HG02970 (cell line): Measurements from ENCODE around the gene PRCC.

Experiments used
- ATAC-seq: cut with Tn5 transposase; IDR thresholded peaks from one replicate; pipeline ENCODE4 v1.9.1; 2021; ENCODE audit warnings: mild to moderate bottlenecking, moderate library complexity, moderate number of reproducible peaks; ENCODE audit not compliant: unreplicated experiment, low FRiP score

Gene PRCC

GRCh38 chr1:156811168-156811567, 43.8 kb downstream of the PRCC start:
- no peak for ATAC-seq

GRCh38 chr1:156812293-156812990, 45.1 kb downstream of the PRCC start:
- ATAC-seq, result no peak

GRCh38 chr1:156813298-156813697, 46.0 kb downstream of the PRCC start:
- no peak for ATAC-seq

- ATAC-seq, result no peak
Measured at GRCh38 chr1:156813750-156814570, 46.6 kb downstream of the PRCC start.

- no peak for ATAC-seq
Measured at GRCh38 chr1:156814571-156815260, 47.4 kb downstream of the PRCC start.

- no peak for ATAC-seq
Measured at GRCh38 chr1:156815307-156815826, 48.0 kb downstream of the PRCC start.

- ATAC-seq, result no peak
Measured at GRCh38 chr1:156815961-156816422, 48.7 kb downstream of the PRCC start.

GRCh38 chr1:156816561-156817328, 49.4 kb downstream of the PRCC start, which contains the start of gene SH2D2A:
SH2D2A (minus strand) TSS chr1:156816848; CDS start chr1:156816708, 140 bp downstream.
- ATAC-seq, result no peak

GRCh38 chr1:156821801-156822200, 54.5 kb downstream of the PRCC start:
- no peak for ATAC-seq

- no peak for ATAC-seq
Measured at GRCh38 chr1:156822680-156823079, 55.3 kb downstream of the PRCC start.

- no peak for ATAC-seq
Measured at GRCh38 chr1:156823210-156823790, 56.0 kb downstream of the PRCC start.

GRCh38 chr1:156826630-156827029, 59.3 kb downstream of the PRCC start:
- ATAC-seq, result no peak

GRCh38 chr1:156828400-156829124, 61.2 kb downstream of the PRCC start:
- ATAC-seq, result no peak

- no peak for ATAC-seq
Measured at GRCh38 chr1:156832434-156832833, 65.1 kb downstream of the PRCC start.

- ATAC-seq, result no peak
Measured at GRCh38 chr1:156833603-156834002, 66.3 kb downstream of the PRCC start.

GRCh38 chr1:156834322-156834721, 67.0 kb downstream of the PRCC start:
- ATAC-seq, result no peak

GRCh38 chr1:156836041-156836654, 68.8 kb downstream of the PRCC start:
- ATAC-seq, result no peak

- ATAC-seq, result no peak
Measured at GRCh38 chr1:156836892-156837291, 69.6 kb downstream of the PRCC start.

- no peak for ATAC-seq
Measured at GRCh38 chr1:156838972-156839371, 71.6 kb downstream of the PRCC start.
